ENCODE data around the gene SAMD14.

DNA sequence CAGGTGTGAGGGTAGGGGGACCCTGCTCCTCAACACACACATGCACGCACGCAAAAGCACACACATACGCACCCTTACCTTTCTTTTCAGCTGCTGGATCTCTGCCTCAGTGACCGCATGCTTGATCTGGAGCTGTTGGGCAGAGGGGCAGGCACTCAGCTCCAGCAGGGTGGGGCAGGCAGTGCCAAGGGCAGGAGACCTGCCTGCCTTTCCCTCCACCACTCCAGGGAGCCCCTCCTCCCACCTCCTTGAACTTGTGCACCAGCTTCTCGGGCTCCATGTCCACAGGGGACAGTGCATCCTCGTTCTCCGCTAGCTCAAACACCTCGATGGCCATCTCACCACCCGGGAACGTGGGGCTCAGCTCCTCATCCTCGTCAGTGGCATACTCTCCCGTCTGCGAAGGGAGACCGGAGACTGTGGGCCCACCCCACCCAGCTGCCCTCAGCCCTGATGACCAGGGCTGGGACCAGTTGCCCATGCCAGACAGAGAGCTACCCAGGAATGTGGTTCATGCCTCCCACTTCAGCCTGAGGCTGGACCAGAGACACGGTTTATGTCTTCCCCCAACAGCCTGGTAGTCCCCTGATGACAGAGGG, 9.3 kb upstream of the SAMD14 start:
- TF ChIP-seq GABPA (IDR thresholded peaks at IDR 0.05; ENCODE audit: low read depth): no peak
- no peak for TF ChIP-seq STAT3 (IDR thresholded peaks at IDR 0.05; ENCODE audit: low read depth, low read length)
- TF ChIP-seq EP300 (IDR thresholded peaks at IDR 0.05; ENCODE audit: borderline replicate concordance in 1 of 2, control insufficient read depth in 1 of 2, low read depth in 2 of 2, low read length in 2 of 2): no peak

Measured in GM12878 (cell line).